ENCODE data around the gene CAMTA2.

- TF ChIP-seq GATA2 (IDR thresholded peaks at IDR 0.05; ENCODE audit: low read depth, low read length) = no peak
- no peak for TF ChIP-seq GATA3 (IDR thresholded peaks at IDR 0.05; ENCODE audit: low read depth, low read length)
These were observed 6.7 kb downstream of the CAMTA2 start for GRCh38 chr17:4980644-4981216.

Measured in SH-SY5Y (cell line).